Neural cell (in vitro differentiated cells): ENCODE data around the gene SDCBP2. TPM values are rescaled to one million over a fixed set of nuclear protein-coding genes. Genes with fewer than 3 reads are reported as not detected.

ENCODE experiments used
- H2AFZ ChIP-seq: fragments of 200-600, 300-800 bp; sonication (generic), shearing (Covaris generic); 2 replicates; pipeline ENCODE4 v1.6.0; 2014; ENCODE audit warnings: low read depth, mild to moderate bottlenecking, antibody characterized with exemption, low read length, moderate library complexity
- H3F3A ChIP-seq: fragments of 200-600 bp; shearing (Covaris generic); 2 replicates; pipeline ENCODE4 v1.6.1; 2016; ENCODE audit warnings: mild to moderate bottlenecking, moderate library complexity, mixed read lengths, antibody characterized with exemption, low read length; ENCODE audit not compliant: insufficient read depth, poor library complexity, severe bottlenecking
- H3K27ac ChIP-seq: fragments of 200-600, 300-800 bp; sonication (generic), shearing (Covaris generic); 2 replicates; pipeline ENCODE4 v1.5.1; 2014; ENCODE audit warnings: mild to moderate bottlenecking, low read length, moderate library complexity
- H3K27me3 ChIP-seq: fragments of 300-800, 200-600 bp; sonication (generic), shearing (Covaris generic); 2 replicates; pipeline ENCODE4 v1.6.0; 2014; ENCODE audit warnings: mild to moderate bottlenecking, low read depth, low read length, moderate library complexity; ENCODE audit not compliant: insufficient read depth
- H3K36me3 ChIP-seq: fragments of 300-800, 200-600 bp; sonication (generic), shearing (Covaris generic); 2 replicates; pipeline ENCODE4 v1.5.1; 2014; ENCODE audit warnings: mild to moderate bottlenecking, antibody characterized with exemption, low read length, moderate library complexity; ENCODE audit not compliant: insufficient read depth
- H3K4me2 ChIP-seq: fragments of 300-800, 200-600 bp; sonication (generic), shearing (Covaris generic); 2 replicates; pipeline ENCODE4 v1.6.0; 2014; ENCODE audit warnings: mild to moderate bottlenecking, low read length
- H3K4me3 ChIP-seq: fragments of 300-800, 200-600 bp; sonication (generic), shearing (Covaris generic); 2 replicates; pipeline ENCODE4 v1.5.1; 2014; ENCODE audit warnings: mild to moderate bottlenecking, low read length, moderate library complexity
- H3K79me2 ChIP-seq: fragments of 200-600 bp; shearing (Covaris generic); replicated peaks from 2 replicates; pipeline ENCODE4 v1.6.0; 2014; ENCODE audit warnings: mild to moderate bottlenecking, low read length, moderate library complexity; ENCODE audit not compliant: insufficient read depth
- H3K9ac ChIP-seq: fragments of 300-800, 200-600 bp; sonication (generic), shearing (Covaris generic); 2 replicates; pipeline ENCODE4 v1.6.1; 2016; ENCODE audit warnings: mild to moderate bottlenecking, low read length, mixed read lengths
- H3K9me2 ChIP-seq: fragments of 200-600 bp; shearing (Covaris generic); 2 replicates; pipeline ENCODE4 v1.6.1; 2016; ENCODE audit warnings: mild to moderate bottlenecking, low read length, mixed read lengths; ENCODE audit not compliant: insufficient read depth
- H3K9me3 ChIP-seq: fragments of 200-600, 300-800 bp; sonication (generic), shearing (Covaris generic); 2 replicates; pipeline ENCODE4 v1.6.1; 2016; ENCODE audit warnings: mild to moderate bottlenecking, mixed run types, low read length, moderate library complexity, mixed read lengths
- H4K20me1 ChIP-seq: fragments of 200-600 bp; shearing (Covaris generic); 2 replicates; pipeline ENCODE4 v1.6.1; 2016; ENCODE audit warnings: mild to moderate bottlenecking, mixed run types; ENCODE audit not compliant: insufficient read depth
- EP300 ChIP-seq: fragments of 450-650 bp; conservative IDR thresholded peaks from 2 replicates; pipeline ENCODE4 v1.6.1; 2014; ENCODE audit warnings: antibody characterized with exemption, mild to moderate bottlenecking, moderate library complexity; ENCODE audit not compliant: poor library complexity, severe bottlenecking
- EZH2 ChIP-seq: fragments of 200-600, 300-800 bp; shearing (Covaris generic), sonication (generic); IDR thresholded peaks from 2 replicates; pipeline ENCODE4 v1.6.1; 2014; ENCODE audit warnings: antibody characterized with exemption, low read length, borderline replicate concordance, mild to moderate bottlenecking; ENCODE audit not compliant: insufficient read depth, poor library complexity, severe bottlenecking
- MXI1 ChIP-seq: fragments of 450-650 bp; conservative IDR thresholded peaks from 2 replicates; pipeline ENCODE4 v1.6.1; 2014; ENCODE audit warnings: antibody characterized with exemption, mild to moderate bottlenecking; ENCODE audit not compliant: poor library complexity, severe bottlenecking
- RAD21 ChIP-seq: fragments of 450-650 bp; conservative IDR thresholded peaks from 2 replicates; pipeline ENCODE4 v1.6.1; 2014; ENCODE audit warnings: antibody characterized with exemption, mild to moderate bottlenecking, moderate library complexity
- REST ChIP-seq: IDR thresholded peaks from 2 replicates; pipeline ENCODE4 v1.6.1; 2012; ENCODE audit warnings: borderline replicate concordance
- SMC3 ChIP-seq: fragments of 450-650 bp; conservative IDR thresholded peaks from 2 replicates; pipeline ENCODE4 v1.6.1; 2014; ENCODE audit warnings: antibody characterized with exemption, mild to moderate bottlenecking, moderate library complexity; ENCODE audit not compliant: poor library complexity
- polyA plus RNA-seq: library from polyadenylated mRNA; depleted of rRNA; stranded (reverse); fragments of >200 nt; gene quantifications from 2 replicates; pipeline ENCODE4 v1.2.3, GENCODE V29; 2014
- TF ChIP-seq, protein P1 (sequence below): fragments of 450-650 bp; IDR thresholded peaks from 2 replicates; pipeline ENCODE4 v1.5.1; 2014; ENCODE audit warnings: antibody characterized with exemption, mild to moderate bottlenecking, moderate library complexity; ENCODE audit not compliant: poor library complexity, severe bottlenecking

The SDCBP2 gene
- polyA plus RNA-seq, 1 donor from 2014 or later: 5.2 TPM

GRCh38 chr20:1362484-1362883 lies 33.5 kb upstream of the SDCBP2 start:
- Histone ChIP-seq H3K9ac (no peak overlapping the region), H3K9me2 (no peaks in the 10 kb centered on the region), H4K20me1 (no peaks in the 10 kb centered on the region), H3F3A (no peaks in the 10 kb centered on the region), H3K4me3 (no peak overlapping the region), H3K79me2 (no peaks in the 10 kb centered on the region), H3K27ac (no peak overlapping the region), H3K4me2 (no peak overlapping the region), H3K27me3 (no peaks in the 10 kb centered on the region), H3K36me3 (peaks cover 2% of the 10 kb centered on the region), H3K9me3 (no peaks in the 10 kb centered on the region), H2AFZ (no peak overlapping the region)
- TF ChIP-seq, protein P1, sequence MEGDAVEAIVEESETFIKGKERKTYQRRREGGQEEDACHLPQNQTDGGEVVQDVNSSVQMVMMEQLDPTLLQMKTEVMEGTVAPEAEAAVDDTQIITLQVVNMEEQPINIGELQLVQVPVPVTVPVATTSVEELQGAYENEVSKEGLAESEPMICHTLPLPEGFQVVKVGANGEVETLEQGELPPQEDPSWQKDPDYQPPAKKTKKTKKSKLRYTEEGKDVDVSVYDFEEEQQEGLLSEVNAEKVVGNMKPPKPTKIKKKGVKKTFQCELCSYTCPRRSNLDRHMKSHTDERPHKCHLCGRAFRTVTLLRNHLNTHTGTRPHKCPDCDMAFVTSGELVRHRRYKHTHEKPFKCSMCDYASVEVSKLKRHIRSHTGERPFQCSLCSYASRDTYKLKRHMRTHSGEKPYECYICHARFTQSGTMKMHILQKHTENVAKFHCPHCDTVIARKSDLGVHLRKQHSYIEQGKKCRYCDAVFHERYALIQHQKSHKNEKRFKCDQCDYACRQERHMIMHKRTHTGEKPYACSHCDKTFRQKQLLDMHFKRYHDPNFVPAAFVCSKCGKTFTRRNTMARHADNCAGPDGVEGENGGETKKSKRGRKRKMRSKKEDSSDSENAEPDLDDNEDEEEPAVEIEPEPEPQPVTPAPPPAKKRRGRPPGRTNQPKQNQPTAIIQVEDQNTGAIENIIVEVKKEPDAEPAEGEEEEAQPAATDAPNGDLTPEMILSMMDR: no peak
- no peak for TF ChIP-seq SMC3

- H3F3A ChIP-seq: no peaks in the 10 kb centered on the region
- no peak overlapping the region for H3K27ac ChIP-seq
- TF ChIP-seq EZH2 (no peak), EP300 (no peak), RAD21 (no peak), MXI1 (no peak), REST (no peak)
- no peaks in the 10 kb centered on the region for H3K36me3 ChIP-seq
- H3K79me2 ChIP-seq: no peaks in the 10 kb centered on the region
- H3K4me3 ChIP-seq: no peak overlapping the region
- no peaks in the 10 kb centered on the region for H4K20me1 ChIP-seq
- no peaks in the 10 kb centered on the region for H3K27me3 ChIP-seq
- H2AFZ ChIP-seq: no peak overlapping the region
- H3K4me2 ChIP-seq: no peak overlapping the region
- no peak overlapping the region for H3K9ac ChIP-seq
- H3K9me3 ChIP-seq: no peaks in the 10 kb centered on the region
- H3K9me2 ChIP-seq: no peaks in the 10 kb centered on the region
Observed at GRCh38 chr20:1360094-1360846, 31.3 kb upstream of the SDCBP2 start.
